Measurements from ENCODE around the gene DNAL1.

GRCh38 chr14:73680821-73681220, 36.0 kb downstream of the DNAL1 start:
- TF ChIP-seq CTCF (IDR thresholded peaks at IDR 0.05) (no peak), EZH2 (IDR thresholded peaks at IDR 0.05) (no peak)
